Bronchial epithelial cell (primary cell): ENCODE data around the gene MAS1L. TPM values are rescaled to one million over a fixed set of nuclear protein-coding genes. Genes with fewer than 3 reads are reported as not detected.

Experiments used
- DNase-seq: peaks from one replicate; pipeline ENCODE4 v3.0.0-alpha.2; 2010; ENCODE audit warnings: low read depth
- FAIRE-seq: peaks from 2 replicates; lab custom pipeline; 2011; peaks lifted over from hg19 to GRCh38; lab: Jason Lieb, UNC
- H3K27me3 ChIP-seq: 2 replicates; pipeline ENCODE4 v1.5.1; 2011; ENCODE audit warnings: low read length; ENCODE audit not compliant: control insufficient read depth, insufficient read depth
- H3K36me3 ChIP-seq: 2 replicates; pipeline ENCODE4 v1.5.1; 2011; ENCODE audit warnings: low read length; ENCODE audit not compliant: control insufficient read depth, insufficient read depth
- H3K4me3 ChIP-seq: 2 replicates; pipeline ENCODE4 v1.5.1; 2011; ENCODE audit warnings: mild to moderate bottlenecking, low read depth, low read length, control low read depth
- total RNA-seq: library from RNA; depleted of rRNA; stranded (reverse); fragments of >200 nt; gene quantifications from 2 replicates; pipeline ENCODE4 v1.2.1, GENCODE V29; 2014
- TF ChIP-seq, protein P1 (sequence below): IDR thresholded peaks from 2 replicates; pipeline ENCODE4 v1.5.1; 2011; ENCODE audit warnings: mild to moderate bottlenecking, moderate library complexity, low read length, control low read depth, inconsistent platforms; ENCODE audit not compliant: insufficient read depth, severe bottlenecking

Gene MAS1L
- total RNA-seq, 1 donor from 2014 or later: not detected

- DNase-seq (no peak), FAIRE-seq (no peak)
- Histone ChIP-seq H3K27me3 (peaks cover 3% of the 10 kb centered on the region), H3K36me3 (no peaks in the 10 kb centered on the region), H3K4me3 (no peak overlapping the region)
- TF ChIP-seq, protein P1, sequence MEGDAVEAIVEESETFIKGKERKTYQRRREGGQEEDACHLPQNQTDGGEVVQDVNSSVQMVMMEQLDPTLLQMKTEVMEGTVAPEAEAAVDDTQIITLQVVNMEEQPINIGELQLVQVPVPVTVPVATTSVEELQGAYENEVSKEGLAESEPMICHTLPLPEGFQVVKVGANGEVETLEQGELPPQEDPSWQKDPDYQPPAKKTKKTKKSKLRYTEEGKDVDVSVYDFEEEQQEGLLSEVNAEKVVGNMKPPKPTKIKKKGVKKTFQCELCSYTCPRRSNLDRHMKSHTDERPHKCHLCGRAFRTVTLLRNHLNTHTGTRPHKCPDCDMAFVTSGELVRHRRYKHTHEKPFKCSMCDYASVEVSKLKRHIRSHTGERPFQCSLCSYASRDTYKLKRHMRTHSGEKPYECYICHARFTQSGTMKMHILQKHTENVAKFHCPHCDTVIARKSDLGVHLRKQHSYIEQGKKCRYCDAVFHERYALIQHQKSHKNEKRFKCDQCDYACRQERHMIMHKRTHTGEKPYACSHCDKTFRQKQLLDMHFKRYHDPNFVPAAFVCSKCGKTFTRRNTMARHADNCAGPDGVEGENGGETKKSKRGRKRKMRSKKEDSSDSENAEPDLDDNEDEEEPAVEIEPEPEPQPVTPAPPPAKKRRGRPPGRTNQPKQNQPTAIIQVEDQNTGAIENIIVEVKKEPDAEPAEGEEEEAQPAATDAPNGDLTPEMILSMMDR: no peak
Measured at GRCh38 chr6:29510202-29510601, 22.4 kb upstream of the MAS1L start.

GRCh38 chr6:29509711-29510110, 22.0 kb upstream of the MAS1L start:
- DNase-seq (no peak), FAIRE-seq (peak; percentile 55)
- no peaks in the 10 kb centered on the region for H3K36me3 ChIP-seq
- peaks cover 3% of the 10 kb centered on the region for H3K27me3 ChIP-seq
- TF ChIP-seq, protein P1: no peak
- no peak overlapping the region for H3K4me3 ChIP-seq

DNA sequence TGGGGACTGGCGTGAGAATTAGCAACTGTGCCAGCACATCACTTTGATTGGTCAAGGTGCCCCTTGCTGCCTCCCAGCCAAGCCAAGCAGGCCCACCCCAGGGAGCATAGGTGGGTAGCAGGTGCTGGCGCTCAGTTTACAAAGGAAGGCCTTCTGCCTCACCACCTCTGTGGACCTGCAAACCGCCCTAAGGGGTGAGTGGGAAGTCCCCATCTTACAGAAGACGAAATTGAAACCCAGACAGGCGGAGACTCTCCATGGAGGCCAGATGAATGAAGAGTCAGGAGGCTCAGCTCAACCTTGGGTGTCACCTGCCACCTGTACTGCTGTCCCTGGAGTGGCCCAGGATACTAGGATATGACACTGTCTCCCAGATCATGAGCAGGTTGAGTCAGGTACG, 21.5 kb upstream of the MAS1L start:
- DNase-seq (no peak), FAIRE-seq (no peak)
- H3K4me3 ChIP-seq: no peak overlapping the region
- peaks cover 3% of the 10 kb centered on the region for H3K27me3 ChIP-seq
- H3K36me3 ChIP-seq: no peaks in the 10 kb centered on the region
- TF ChIP-seq, protein P1: no peak

DNA sequence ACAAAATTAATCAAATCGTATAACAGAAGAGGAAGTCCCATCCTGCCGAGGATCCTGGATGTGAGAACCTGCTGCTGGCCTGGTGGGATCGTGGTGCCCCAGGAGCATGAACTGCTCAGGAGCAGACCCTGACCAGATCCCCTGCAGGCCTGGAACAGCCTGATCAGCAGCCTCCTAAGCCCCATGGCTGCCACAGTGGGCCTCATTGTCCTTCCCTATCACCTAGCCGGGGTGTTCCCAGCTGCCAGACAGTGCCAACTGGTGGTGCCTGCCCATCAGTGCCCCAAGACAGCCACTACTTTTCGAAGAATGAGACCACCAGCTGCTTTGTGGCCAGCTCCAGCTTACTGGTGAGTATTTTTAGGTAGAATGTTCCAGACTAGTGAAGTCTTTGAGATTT, 19.6 kb upstream of the MAS1L start:
- DNase-seq (no peak), FAIRE-seq (no peak)
- H3K27me3 ChIP-seq: peaks cover 3% of the 10 kb centered on the region
- TF ChIP-seq, protein P1: no peak
- H3K36me3 ChIP-seq: no peaks in the 10 kb centered on the region
- no peak overlapping the region for H3K4me3 ChIP-seq

DNA sequence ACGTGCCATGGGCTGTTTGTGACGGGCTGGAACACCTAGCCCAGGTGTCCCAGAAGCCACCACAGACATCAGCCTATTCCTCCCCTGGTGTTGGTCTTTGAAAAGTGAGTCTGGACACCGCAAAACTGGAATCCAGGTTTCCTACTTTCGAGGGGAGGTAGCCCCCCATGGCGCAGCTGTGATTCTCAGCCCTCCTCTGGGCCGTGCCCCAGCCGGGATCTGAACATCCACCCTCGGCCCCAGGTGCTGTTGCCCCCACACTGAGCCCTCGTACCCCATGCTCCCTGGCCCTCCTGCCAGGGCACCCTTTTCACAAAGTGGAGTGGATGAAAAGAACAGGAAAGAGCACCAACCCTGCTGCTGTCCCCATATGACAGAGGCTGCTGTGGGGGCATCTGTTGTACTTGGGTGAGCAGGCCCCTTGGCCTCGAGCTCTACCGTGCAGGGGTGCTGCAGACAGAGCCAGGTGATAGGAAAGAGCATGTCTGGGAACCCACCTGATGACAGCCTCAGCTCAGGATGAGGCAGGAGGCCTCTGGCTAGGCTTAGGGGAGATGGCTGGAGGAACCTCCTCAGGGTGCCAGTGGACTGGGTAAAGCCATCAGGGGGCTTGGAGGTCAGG, 18.8 kb upstream of the MAS1L start:
- DNase-seq (no peak), FAIRE-seq (no peak)
- no peaks in the 10 kb centered on the region for H3K36me3 ChIP-seq
- H3K4me3 ChIP-seq: no peak overlapping the region
- TF ChIP-seq, protein P1: no peak
- H3K27me3 ChIP-seq: peaks cover 3% of the 10 kb centered on the region

- FAIRE-seq: no peak
- TF ChIP-seq, protein P1: no peak
- Histone ChIP-seq H3K27me3 (peaks cover 1% of the 10 kb centered on the region), H3K36me3 (no peaks in the 10 kb centered on the region), H3K4me3 (no peak overlapping the region)
- DNase-seq: no peak
Measured at GRCh38 chr6:29505808-29506207, 18.1 kb upstream of the MAS1L start.
